IPS-18c (cell line): Measurements from ENCODE around the gene EEIG2.
"Not testable (repeated sequence)": the region's sequence is repeated elsewhere in the genome, so short reads cannot be mapped to it uniquely, and the experiment has no call there.

Source experiments
- H3K4me3 ChIP-seq: 2 replicates; pipeline ENCODE4 v1.7.0; 2013; ENCODE audit warnings: low read depth, mild to moderate bottlenecking, low read length, moderate library complexity; ENCODE audit not compliant: insufficient read depth
- H3K9me3 ChIP-seq: one replicate; pipeline ENCODE4 v1.6.1; 2013; ENCODE audit warnings: mild to moderate bottlenecking, low read length, moderate library complexity; ENCODE audit not compliant: control insufficient read depth, insufficient read depth

The EEIG2 gene

GRCh38 chr1:108536791-108537190 lies 23.1 kb upstream of the EEIG2 start:
- not testable (repeated sequence) for H3K9me3 ChIP-seq, H3K4me3 ChIP-seq

- H3K4me3 ChIP-seq, result no peak overlapping the region
- peaks cover 8% of the 10 kb centered on the region for H3K9me3 ChIP-seq
Observed at GRCh38 chr1:108537976-108538375, 21.9 kb upstream of the EEIG2 start.

GRCh38 chr1:108540977-108541376 lies 18.9 kb upstream of the EEIG2 start:
- Histone ChIP-seq H3K4me3 (no peak overlapping the region), H3K9me3 (peaks cover 8% of the 10 kb centered on the region)

- Histone ChIP-seq H3K4me3 (no peak overlapping the region), H3K9me3 (peaks cover 2% of the 10 kb centered on the region)
Observed at GRCh38 chr1:108541861-108542260, 18.0 kb upstream of the EEIG2 start.

GRCh38 chr1:108547493-108547892 lies 12.4 kb upstream of the EEIG2 start:
- H3K4me3 ChIP-seq, H3K9me3 ChIP-seq: not testable (repeated sequence)

- no peaks in the 10 kb centered on the region for H3K9me3 ChIP-seq
Observed at GRCh38 chr1:108551137-108551862, 8.6 kb upstream of the EEIG2 start.

GRCh38 chr1:108553905-108554304 lies 6.0 kb upstream of the EEIG2 start:
- H3K4me3 ChIP-seq, result no peak overlapping the region
- H3K9me3 ChIP-seq, result no peaks in the 10 kb centered on the region

More at GRCh38 chr1:108551137-108551862, 8.6 kb upstream of the EEIG2 start:
- no peak overlapping the region for H3K4me3 ChIP-seq

GRCh38 chr1:108554682-108555427 lies 5.0 kb upstream of the EEIG2 start:
- Histone ChIP-seq H3K4me3 (no peak overlapping the region), H3K9me3 (no peaks in the 10 kb centered on the region)

- Histone ChIP-seq H3K9me3 (no peaks in the 10 kb centered on the region), H3K4me3 (no peak overlapping the region)
Observed at GRCh38 chr1:108556066-108556465, 3.8 kb upstream of the EEIG2 start.

- no peak overlapping the region for H3K4me3 ChIP-seq
- no peaks in the 10 kb centered on the region for H3K9me3 ChIP-seq
Observed at GRCh38 chr1:108556499-108556898, 3.4 kb upstream of the EEIG2 start.

GRCh38 chr1:108557296-108557695 lies 2.6 kb upstream of the EEIG2 start:
- no peaks in the 10 kb centered on the region for H3K9me3 ChIP-seq
- H3K4me3 ChIP-seq, result no peak overlapping the region

- H3K4me3 ChIP-seq, result peak overlapping the region; percentile 79
- H3K9me3 ChIP-seq, result no peaks in the 10 kb centered on the region
Observed at GRCh38 chr1:108560189-108560873, 431 bp downstream of the EEIG2 start.

- H3K9me3 ChIP-seq, result no peaks in the 10 kb centered on the region
- peak overlapping the region; percentile 79 for H3K4me3 ChIP-seq
Observed at GRCh38 chr1:108560874-108561459, 1.1 kb downstream of the EEIG2 start.

- no peak overlapping the region for H3K4me3 ChIP-seq
- H3K9me3 ChIP-seq, result no peaks in the 10 kb centered on the region
Observed at GRCh38 chr1:108561689-108562326, 1.9 kb downstream of the EEIG2 start.

GRCh38 chr1:108563808-108564207 lies 3.9 kb downstream of the EEIG2 start:
- H3K4me3 ChIP-seq, result no peak overlapping the region
- H3K9me3 ChIP-seq, result no peaks in the 10 kb centered on the region

- no peaks in the 10 kb centered on the region for H3K9me3 ChIP-seq
- H3K4me3 ChIP-seq, result no peak overlapping the region
Observed at GRCh38 chr1:108565081-108565480, 5.2 kb downstream of the EEIG2 start.

- H3K4me3 ChIP-seq, result no peak overlapping the region
Observed at GRCh38 chr1:108565512-108565911, 5.6 kb downstream of the EEIG2 start.

More at GRCh38 chr1:108565512-108565911, 5.6 kb downstream of the EEIG2 start:
- no peaks in the 10 kb centered on the region for H3K9me3 ChIP-seq
